NCI-H510A treated with DMSO at 0.1 percent for 48 hours (cell line): ENCODE results near the gene MIA2.
A peak's percentile ranks its signal among the peaks of the same experiment; 100 is the strongest.
"Not testable (repeated sequence)": the region's sequence is repeated elsewhere in the genome, so short reads cannot be mapped to it uniquely, and the experiment has no call there.

Experiments used
- DNase-seq: peaks from one replicate; lab custom pipeline; 2025; lab: John Stamatoyannopoulos, UW

MIA2 gene

DNA sequence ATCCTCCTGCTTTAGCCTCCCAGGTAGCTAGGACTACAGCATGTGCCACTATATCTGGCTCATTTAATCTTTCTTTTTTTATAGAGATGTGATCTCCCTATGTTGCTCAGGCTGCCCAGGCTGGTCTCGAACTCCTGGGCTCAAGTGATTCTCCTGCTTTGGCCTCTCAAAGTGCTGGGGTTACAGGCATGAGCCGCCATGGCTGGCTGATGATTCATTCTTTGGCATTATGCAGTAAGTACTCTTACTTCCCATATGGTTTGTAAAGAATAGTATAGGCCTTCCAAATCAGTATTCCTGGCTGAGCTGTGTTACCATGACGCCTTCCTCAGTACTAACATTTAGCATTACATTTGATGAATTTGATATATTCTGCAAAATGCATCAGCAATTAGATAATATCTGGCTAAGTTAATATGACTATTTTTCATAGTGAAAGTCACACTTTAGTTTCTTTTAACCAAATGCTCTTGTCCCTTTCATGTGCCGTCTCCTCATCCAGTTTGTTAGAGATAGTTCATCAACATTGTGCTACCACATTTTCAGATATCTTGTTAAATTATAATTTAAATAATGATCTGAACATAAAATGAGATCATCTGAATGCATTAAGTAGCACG lies 3.2 kb upstream of the MIA2 start:
- DNase-seq = no peak

DNA sequence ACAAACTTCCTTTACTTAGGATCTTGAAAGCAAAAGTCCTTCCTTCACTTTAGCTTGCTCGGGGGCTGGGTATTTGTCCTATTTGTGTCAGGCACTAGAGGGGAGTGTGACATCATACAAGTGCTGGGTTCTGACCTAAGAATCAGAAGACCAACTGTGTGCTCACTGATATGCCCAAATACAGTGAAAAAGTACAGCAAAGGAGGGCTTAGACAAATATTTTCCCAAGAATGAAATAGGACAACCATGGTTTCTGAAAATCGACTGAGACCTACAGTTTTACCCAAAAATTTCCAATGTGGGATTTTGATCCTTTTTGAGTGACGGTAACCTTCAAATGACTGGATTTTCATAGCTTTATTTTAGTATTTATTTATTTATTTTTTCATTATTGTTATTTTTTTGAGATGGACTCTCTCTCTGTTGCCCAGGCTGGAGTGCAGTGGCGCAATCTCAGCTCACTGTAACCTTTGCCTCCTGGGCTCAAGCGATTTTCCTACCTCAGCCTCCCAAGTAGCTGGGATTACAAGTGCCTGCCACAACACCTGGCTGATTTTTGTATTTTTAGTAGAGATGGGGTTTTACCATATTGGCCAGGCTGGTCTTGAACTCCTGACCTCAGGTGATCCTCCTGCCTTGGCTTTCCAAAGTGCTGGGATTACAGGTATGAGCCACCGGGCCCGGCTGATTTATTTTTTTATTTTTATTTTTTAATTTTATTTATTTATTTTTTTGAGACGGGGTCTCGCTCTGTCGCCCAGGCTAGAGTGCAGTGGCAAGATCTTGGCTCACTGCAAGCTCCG lies 1.8 kb upstream of the MIA2 start:
- DNase-seq = not testable (repeated sequence)

DNA sequence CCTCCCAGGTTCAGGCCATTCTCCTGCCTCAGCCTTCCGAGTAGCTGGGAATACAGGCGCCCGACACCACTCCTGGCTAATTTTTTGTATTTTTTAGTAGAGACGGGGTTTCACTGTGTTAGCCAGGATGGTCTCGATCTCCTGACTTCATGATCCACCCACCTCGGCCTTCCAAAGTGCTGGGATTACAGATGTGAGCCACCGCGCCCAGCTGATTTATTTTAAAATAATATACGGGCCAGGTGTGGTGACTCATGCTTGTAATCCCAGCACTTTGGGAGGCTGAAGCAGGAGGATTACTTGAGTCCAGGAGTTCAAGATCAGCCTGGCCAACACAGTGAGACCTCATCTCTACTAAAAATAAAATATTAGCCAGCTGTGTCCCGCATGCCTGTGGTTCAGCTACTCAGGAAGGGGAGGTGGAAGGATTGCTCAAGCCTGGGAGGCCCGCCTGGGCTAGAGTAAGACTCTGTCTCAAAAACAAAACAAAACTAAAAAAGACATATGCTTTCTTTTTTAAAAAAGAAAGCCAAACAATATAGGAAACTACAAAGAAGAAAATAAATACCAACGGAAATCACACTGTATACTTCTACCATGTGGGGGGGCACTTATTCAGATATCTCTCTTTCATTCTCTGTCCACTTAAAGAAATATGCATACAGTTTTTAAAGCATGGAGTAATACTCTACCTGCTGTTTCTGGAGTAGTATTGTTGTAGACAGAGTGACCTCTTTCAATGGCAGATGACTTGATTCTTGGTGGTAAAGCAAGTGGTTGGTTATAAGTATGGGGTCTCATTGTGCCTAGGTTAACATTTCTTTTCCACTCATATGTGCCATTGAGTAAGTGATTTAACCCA lies 930 bp upstream of the MIA2 start:
- no peak for DNase-seq

DNA sequence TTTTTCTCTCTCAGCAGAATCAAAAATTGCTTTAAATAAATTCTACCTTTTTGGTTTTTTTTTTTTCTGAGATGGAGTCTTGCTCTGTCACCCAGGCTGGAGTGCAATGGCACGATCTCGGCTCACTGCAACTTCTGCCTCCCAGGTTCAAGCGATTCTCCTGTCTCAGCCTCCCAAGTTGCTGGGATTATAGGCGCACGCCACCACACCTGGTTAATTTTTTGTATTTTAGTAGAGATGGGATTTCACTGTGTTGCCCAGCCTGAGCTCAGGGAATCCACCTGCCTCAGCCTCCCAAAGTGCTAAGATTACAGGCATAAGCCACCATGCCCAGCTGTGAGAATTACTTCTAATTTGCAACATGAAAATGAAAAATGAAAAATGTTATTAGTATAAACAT lies 1.3 kb downstream of the MIA2 start:
- DNase-seq = not testable (repeated sequence)

DNA sequence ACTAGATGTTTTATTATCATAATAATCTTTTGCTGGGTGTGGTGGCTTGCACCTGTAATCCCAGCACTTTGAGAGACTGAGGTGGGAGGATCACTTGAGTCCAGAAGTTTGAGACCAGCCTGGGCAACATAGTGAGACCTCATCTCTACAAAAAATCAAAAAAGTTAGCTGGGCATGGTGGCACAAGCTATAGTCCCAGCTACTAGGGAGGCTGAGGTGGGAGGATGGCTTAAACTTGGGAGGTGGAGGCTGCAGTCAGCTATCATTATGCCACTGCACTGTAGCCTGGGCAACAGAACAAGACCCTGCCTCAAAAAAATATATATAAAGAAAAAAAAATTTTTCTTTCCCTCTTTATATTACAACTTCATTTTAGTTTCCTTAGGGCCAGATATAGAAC lies 1.8 kb downstream of the MIA2 start:
- not testable (repeated sequence) for DNase-seq

DNA sequence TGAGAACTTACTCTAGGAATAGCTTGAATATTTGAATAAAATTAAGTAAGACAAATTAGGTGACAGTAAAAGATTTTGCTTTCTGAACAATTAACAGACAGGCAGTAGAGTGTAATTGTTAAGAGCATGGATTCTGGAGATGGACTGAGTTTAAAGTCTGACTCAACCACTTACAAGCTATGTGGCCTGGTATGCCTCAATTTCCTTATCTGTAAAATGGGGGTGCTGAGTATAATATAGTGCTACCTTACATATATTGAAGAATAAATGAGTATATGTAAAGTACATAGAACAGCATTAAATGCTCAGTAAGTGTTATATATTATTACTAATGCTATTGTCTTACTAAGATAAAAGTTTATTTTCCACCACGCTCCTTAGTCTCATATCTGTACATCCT lies 7.1 kb downstream of the MIA2 start:
- no peak for DNase-seq

DNA sequence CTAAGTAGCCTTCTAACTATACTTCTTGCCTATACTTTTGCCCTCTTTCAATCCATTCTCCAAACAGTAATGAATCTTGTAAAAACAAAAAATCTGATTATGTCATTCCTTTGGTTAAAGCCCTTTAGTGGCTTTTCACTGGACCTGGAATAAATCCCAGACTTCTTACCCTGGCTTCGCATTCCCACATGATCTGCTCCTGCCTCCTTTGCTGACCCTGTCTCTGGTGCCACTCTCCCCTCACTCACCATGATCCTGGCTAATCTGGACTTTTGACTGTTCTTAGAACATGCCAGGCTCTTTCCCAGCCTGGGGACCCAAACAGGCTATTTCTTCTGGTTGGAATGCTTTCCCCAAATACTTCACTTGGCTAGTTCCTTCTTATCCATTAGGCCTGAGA lies 7.9 kb downstream of the MIA2 start:
- no peak for DNase-seq

DNA sequence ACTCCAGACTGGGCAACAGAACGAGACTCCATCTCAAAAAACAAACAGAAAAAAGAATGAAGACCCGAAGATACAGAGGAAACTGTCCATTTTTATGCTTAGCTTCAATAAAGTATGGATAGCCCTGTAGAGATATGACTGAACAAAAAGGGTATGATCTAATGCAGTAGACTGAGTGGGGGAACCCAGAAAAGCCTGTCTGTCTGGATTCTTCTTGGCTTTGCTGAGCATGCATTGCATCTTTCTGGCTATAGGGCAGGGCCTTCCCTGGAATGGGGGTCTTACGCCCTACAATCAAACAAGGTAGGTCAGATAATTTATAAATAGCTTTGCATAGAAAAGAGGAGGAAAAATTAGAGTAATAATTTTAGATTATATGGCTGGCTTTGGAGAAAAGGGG lies 10.1 kb downstream of the MIA2 start:
- DNase-seq = no peak

DNA sequence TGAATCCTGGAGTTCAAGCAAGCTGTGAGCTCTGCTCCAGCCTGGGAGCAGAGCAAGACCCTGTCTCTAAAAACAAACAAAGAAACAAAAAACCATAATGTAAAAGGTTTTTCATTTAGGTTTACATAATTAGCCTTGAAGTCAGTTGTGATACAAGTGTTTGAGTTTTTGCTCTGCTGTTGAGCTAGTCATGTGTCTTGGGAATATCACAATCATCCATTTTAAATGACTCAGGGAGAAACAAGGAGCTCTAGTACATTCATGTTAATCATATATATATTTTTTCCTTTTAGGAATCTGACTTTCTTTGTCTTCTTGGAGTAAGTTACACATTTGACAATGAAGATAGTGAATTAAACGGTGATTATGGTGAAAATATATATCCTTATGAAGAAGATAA lies 12.9 kb downstream of the MIA2 start:
- no peak for DNase-seq

DNA sequence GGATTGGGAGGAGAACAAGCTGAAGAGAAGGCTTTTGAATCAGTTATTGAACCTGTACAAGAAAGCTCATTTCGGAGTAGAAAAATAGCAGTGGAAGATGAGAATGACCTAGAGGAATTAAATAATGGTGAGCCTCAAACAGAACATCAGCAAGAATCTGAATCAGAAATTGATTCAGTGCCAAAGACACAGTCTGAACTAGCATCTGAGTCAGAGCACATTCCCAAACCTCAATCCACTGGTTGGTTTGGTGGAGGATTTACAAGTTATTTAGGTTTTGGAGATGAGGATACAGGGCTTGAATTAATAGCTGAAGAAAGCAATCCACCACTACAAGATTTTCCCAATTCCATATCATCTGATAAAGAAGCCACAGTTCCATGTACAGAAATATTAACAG lies 13.5 kb downstream of the MIA2 start:
- DNase-seq = no peak

DNA sequence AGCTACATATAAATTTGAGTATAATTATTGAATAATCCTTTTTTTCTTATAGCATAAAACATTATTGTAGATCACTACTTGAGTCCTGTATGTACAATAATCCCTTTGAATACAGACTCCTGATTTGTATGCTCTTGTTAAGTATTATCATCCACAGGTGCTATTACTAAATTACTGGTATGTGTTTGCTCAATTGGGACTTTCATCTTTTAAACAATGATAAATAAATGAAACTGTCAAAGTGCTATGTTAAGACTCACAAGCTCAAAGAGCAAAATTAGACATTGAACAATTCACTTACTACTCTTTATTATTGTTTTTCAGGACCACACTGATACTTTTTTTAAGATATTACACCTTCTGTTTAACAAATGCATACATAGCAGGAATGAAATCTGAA lies 17.8 kb downstream of the MIA2 start:
- no peak for DNase-seq

DNA sequence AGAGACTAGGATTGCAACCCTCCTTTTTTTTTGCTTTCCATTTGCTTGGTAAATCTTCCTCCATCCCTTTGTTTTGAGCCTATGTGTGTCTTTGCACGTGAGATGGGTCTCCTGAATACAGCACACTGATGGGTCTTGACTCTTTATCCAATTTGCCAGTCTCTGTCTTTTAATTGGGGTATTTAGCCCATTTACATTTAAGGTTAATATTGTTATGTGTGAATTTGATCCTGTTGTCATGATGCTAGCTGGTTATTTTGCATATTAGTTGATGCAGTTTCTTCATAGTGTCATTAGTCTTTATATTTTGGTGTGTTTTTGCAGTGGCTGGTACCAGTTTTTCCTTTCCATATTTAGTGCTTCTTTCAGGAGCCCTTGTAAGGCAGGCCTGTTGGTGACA lies 23.7 kb downstream of the MIA2 start:
- not testable (repeated sequence) for DNase-seq

DNA sequence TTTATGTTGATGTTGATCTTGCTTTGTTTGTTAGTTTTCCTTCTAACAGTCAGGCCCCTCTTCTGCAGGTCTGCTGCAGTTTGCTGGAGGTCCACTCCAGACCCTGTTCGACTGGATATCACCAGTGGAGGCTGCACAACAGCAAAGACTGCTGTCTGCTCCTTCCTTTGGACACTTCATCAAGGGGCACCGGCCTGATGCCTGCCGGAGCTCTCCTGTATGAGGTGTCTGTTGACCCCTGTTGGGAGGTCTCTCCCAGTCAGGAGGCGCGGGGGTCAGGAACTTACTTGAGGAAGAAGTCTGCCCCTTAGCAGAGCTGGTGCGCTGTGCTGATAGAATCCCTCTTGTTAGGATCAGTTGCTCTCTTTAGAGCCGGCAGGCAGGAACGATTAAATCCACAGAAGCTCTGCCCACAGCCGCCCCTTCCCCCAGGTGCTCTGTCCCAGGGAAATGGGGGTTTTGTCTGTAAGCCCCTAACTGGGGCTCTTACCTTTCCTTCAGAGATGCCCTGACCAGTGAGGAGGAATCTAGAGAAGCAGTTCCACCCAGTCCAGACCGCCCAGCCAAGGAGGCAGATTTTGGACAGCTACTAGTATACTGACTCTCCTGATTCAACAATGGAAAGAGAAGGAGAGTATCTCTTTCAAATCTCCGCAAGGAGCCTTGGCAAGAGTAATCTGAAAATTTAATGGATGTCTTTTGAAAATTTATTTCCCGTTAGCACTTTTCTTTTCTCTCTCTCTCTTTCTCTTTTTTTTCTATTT lies 25.2 kb downstream of the MIA2 start:
- no peak for DNase-seq

DNA sequence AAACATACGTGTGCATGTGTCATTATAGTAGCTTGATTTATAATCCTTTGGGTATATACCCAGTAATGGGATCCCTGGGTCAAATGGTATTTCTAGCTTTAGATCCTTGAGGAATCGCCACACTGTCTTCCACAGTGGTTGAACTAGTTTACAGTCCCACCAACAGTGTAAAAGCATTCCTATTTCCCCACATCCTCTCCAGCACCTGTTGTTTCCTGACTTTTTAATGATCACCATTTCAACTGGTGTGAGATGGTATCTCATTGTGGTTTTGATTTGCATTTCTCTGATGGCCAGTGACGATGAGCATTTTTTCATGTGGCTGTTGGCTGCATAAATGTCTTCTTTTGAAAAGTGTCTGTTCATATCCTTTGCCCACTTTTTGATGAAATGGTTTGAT lies 26.4 kb downstream of the MIA2 start:
- DNase-seq = not testable (repeated sequence)

DNA sequence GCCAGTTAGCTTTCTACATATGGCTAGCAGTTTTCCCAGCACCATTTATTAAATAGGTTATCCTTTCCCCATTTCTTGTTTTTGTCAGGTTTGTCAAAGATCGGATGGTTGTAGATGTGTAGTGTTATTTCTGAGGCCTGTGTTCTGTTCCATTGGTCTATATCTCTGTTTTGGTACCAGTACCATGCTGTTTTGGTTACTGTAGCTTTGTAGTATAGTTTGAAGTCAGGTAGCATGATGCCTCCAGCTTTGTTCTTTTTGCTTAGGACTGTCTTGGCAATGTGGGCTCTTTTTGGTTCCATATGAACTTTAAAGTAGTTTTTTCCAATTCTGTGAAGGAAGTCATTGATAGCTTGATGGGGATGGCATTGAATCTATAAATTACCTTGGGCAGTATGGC lies 28.5 kb downstream of the MIA2 start:
- DNase-seq = not testable (repeated sequence)

DNA sequence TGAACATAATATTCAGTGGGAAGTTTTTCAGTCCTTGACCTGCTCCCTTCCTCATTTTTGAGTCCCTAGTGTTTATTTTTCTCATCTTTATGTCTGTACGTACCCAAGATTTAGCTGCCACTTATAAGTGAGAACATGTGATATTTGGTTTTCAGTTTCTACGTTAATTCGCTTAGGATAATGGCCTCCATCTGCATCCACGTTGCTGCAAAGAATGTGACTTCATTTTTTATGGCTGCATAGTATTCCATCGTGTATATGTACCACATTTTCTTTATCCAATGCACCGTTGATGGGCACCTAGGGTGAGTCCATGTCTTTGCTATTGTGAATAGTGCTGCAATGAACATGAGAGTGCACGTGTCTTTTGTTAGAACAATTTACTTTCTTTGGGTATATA lies 30.3 kb downstream of the MIA2 start:
- DNase-seq = no peak

DNA sequence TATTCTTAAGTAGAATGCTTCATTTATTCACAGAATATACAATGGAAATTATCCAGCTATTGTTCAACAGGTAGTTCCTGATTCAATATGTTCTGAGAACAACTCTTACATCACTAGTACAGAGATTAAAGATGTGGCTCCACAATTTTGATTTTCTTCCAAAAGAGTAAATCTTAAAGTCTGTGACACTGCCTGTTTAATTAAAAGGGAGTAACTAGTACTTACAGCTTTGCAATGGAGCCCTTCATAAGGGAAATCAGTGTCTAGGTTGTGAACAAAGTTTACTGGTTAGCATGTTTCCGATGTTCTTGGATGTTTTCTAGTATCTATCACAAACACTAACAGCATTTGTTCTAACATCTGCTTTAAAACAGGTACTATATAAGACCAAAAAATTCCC lies 30.8 kb downstream of the MIA2 start:
- no peak for DNase-seq

DNA sequence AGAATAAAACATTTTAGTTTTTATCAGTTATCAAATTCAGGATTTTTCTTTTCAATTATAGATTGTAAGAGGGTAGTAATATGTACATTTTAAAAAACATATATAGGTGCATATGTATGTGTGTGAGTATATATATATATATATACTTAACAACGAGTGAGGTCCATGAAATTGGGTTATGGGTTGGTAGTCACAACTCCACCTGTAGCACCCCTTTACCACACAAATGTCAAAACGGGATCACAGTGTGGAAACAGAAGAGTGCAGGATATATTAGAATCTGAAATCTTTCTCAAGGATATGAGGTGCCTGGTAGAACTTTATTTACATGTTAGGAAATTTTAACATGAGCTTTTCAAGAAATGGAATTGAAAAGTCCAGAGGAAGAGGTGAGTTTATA lies 31.3 kb downstream of the MIA2 start:
- peak; percentile 30 for DNase-seq

DNA sequence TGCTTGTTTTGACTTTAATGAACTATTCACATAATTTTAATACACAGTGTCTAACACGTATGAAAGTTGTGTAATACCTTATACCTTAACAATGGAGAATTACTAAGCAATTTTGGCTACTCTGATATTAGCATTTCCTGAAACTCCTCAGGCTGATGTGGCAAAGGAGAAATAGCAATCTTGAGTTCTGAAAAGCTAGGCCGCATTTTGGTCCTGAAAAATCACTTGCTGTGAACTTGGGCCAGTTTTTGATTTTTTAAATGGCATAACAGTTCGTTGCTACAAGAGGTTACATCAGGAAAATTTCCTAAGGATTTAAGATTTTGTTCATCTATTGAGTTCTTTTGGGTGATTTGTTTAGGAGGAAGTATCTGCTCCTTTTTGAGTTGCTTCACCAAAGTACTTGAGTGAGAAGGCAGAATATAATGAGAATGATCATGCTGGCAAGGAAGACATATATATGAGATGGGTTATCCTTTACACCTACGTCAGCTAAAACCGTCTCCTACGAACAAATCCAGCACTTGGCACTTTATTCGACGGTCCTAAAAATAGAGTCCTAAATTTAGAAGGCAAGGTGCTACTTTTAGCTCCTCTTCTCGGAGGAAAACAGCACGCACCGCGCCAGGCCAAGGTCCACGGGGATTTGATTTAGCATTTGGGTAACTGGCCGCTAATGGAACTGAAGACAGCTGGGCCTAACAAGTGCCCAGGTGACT lies 32.2 kb downstream of the MIA2 start:
- DNase-seq = peak; percentile 46

DNA sequence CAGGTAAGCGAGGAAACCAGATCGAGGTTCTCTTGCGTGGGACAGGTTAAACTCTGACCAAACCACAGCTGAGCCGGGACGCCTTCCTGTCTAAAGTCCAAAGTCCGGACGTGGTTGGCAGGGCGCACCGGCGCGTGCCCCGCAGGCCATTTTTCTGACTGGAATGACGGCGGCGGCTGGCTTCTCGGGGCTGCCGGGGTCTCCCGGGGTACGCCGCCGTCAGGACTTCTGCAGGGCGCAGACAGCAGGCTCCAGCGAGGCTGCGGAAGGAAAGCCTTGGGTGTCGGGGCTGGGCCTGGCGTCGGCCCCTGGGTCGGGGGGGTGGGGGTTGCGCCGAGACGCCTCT lies 32.8 kb downstream of the MIA2 start:
- DNase-seq = no peak

DNA sequence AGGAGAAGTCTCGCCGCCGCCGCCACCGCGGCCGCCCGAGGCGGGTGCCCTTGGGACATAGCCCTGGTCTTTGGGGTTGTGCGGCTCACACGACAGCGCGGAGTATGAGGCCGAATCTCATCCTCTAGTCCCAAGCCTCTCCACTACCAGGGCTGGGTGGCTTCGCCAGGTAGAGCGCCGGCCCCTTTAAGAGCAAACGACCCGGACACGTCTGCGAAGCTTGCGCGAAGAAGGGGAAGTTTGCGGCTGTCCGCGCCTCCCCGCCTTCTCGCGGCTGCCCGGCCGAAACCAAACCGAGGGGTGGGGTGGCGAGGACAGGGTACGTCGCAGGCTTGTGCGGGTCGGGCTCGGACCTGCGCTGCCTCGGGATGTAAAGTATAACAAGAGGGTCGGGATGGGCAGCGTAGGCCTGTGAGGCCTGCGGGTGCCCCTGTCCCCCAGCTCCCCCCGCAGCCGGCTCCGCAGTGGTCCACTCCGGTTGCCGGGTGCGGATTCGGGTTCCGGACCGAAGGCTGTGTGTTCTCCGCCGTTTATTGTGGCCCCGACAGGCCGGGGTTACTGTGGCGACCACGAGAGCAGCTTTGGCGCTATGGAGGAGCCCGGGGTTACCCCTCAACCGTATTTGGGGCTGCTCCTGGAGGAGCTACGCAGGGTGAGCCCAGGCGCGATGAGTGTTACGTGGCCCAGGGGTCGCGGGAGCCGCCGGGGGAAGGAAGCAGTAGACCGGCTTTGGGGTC lies 33.3 kb downstream of the MIA2 start:
- peak; percentile 86 for DNase-seq
